Measurements from ENCODE around the gene GPR63. TPM values are rescaled to one million over a fixed set of nuclear protein-coding genes. Genes with fewer than 3 reads are reported as not detected.

Gene GPR63
- total RNA-seq, 1 donor from 2014 or later, result 18.2 TPM

GRCh38 chr6:96849615-96850014 is 12.3 kb upstream of the GPR63 start:
- Histone ChIP-seq H3F3A (ENCODE audit: low read depth) (no peaks in the 10 kb centered on the region), H2AFZ (replicated peaks) (no peak overlapping the region), H4K20me1 (ENCODE audit: low read depth) (no peaks in the 10 kb centered on the region), H3K9ac (no peak overlapping the region), H3K4me3 (no peak overlapping the region), H3K27ac (no peak overlapping the region), H3K27me3 (no peaks in the 10 kb centered on the region), H3K4me2 (no peak overlapping the region), H3K79me2 (ENCODE audit: low read depth) (no peaks in the 10 kb centered on the region), H3K4me1 (no peaks in the 10 kb centered on the region), H3K9me3 (ENCODE audit: low read depth) (peaks cover 4% of the 10 kb centered on the region), H3K36me3 (no peaks in the 10 kb centered on the region)
- Mint-ChIP-seq H3K4me1 (no peaks in the 10 kb centered on the region), H3K36me3 (no peaks in the 10 kb centered on the region), H3K27me3 (ENCODE audit: insufficient read depth, low read depth) (peaks cover 11% of the 10 kb centered on the region), H3K9me3 (peaks cover 22% of the 10 kb centered on the region), H3K27ac (no peak overlapping the region), H3K4me3 (no peak overlapping the region)
- no peak for TF ChIP-seq EZH2phosphoT487 (IDR thresholded peaks at IDR 0.05)
- TF ChIP-seq EZH2 (IDR thresholded peaks at IDR 0.05), result no peak
- TF ChIP-seq, protein P1, sequence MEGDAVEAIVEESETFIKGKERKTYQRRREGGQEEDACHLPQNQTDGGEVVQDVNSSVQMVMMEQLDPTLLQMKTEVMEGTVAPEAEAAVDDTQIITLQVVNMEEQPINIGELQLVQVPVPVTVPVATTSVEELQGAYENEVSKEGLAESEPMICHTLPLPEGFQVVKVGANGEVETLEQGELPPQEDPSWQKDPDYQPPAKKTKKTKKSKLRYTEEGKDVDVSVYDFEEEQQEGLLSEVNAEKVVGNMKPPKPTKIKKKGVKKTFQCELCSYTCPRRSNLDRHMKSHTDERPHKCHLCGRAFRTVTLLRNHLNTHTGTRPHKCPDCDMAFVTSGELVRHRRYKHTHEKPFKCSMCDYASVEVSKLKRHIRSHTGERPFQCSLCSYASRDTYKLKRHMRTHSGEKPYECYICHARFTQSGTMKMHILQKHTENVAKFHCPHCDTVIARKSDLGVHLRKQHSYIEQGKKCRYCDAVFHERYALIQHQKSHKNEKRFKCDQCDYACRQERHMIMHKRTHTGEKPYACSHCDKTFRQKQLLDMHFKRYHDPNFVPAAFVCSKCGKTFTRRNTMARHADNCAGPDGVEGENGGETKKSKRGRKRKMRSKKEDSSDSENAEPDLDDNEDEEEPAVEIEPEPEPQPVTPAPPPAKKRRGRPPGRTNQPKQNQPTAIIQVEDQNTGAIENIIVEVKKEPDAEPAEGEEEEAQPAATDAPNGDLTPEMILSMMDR (IDR thresholded peaks at IDR 0.05), result no peak
- no peak for DNase-seq (ENCODE audit: low spot score)

- H3K27me3 Mint-ChIP-seq (ENCODE audit: insufficient read depth, low read depth), result peaks cover 12% of the 10 kb centered on the region
- Histone ChIP-seq H2AFZ (replicated peaks) (no peak overlapping the region), H4K20me1 (ENCODE audit: low read depth) (no peaks in the 10 kb centered on the region), H3K36me3 (no peaks in the 10 kb centered on the region), H3K9me3 (ENCODE audit: low read depth) (peaks cover 4% of the 10 kb centered on the region), H3K79me2 (ENCODE audit: low read depth) (no peaks in the 10 kb centered on the region), H3K4me2 (no peak overlapping the region), H3K4me1 (no peaks in the 10 kb centered on the region), H3K27me3 (peaks cover 2% of the 10 kb centered on the region), H3K9ac (no peak overlapping the region), H3K27ac (no peak overlapping the region), H3K4me3 (no peak overlapping the region), H3F3A (ENCODE audit: low read depth) (no peaks in the 10 kb centered on the region)
- no peaks in the 10 kb centered on the region for H3K4me1 Mint-ChIP-seq
- DNase-seq (ENCODE audit: low spot score), result no peak
- no peak for TF ChIP-seq EZH2 (IDR thresholded peaks at IDR 0.05)
- TF ChIP-seq EZH2phosphoT487 (IDR thresholded peaks at IDR 0.05), result no peak
- TF ChIP-seq, protein P1 (IDR thresholded peaks at IDR 0.05), result no peak
- peaks cover 25% of the 10 kb centered on the region for H3K9me3 Mint-ChIP-seq
- H3K4me3 Mint-ChIP-seq, result no peak overlapping the region
- no peak overlapping the region for H3K27ac Mint-ChIP-seq
- no peaks in the 10 kb centered on the region for H3K36me3 Mint-ChIP-seq
Observed at GRCh38 chr6:96844530-96844929, 7.3 kb upstream of the GPR63 start.

DNA sequence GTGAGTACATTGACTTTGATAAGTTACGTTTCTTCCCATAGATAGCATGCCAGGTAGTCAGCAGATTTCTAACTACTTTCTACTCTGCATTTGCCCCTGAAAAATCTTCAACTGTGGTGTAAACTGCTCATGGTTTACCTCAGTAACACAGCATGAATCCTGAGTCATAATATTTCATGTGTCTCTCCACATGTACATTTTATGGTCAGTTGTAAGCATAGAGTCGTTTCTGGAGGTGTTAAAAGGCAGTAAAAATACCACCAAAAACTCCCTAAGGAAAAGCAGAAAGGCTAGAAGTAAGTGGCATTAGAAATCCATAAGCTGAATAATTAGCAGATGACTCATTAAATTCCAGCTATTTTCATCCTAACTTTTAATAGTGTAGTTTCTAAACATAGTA is 4.1 kb upstream of the GPR63 start:
- Histone ChIP-seq H3K4me2 (no peak overlapping the region), H2AFZ (replicated peaks) (no peak overlapping the region), H3K79me2 (ENCODE audit: low read depth) (peaks cover under 1% of the 10 kb centered on the region), H3K4me1 (peaks cover 3% of the 10 kb centered on the region), H3K27ac (no peak overlapping the region), H3K9ac (no peak overlapping the region), H3F3A (ENCODE audit: low read depth) (peaks cover 8% of the 10 kb centered on the region), H4K20me1 (ENCODE audit: low read depth) (no peaks in the 10 kb centered on the region), H3K4me3 (no peak overlapping the region), H3K36me3 (no peaks in the 10 kb centered on the region), H3K9me3 (ENCODE audit: low read depth) (peaks cover 4% of the 10 kb centered on the region), H3K27me3 (peaks cover 21% of the 10 kb centered on the region)
- Mint-ChIP-seq H3K27me3 (ENCODE audit: insufficient read depth, low read depth) (peaks cover 8% of the 10 kb centered on the region), H3K36me3 (no peaks in the 10 kb centered on the region), H3K27ac (no peak overlapping the region), H3K4me1 (peaks cover 3% of the 10 kb centered on the region), H3K4me3 (no peak overlapping the region), H3K9me3 (peaks cover 9% of the 10 kb centered on the region)
- TF ChIP-seq, protein P1 (IDR thresholded peaks at IDR 0.05), result no peak
- no peak for TF ChIP-seq EZH2phosphoT487 (IDR thresholded peaks at IDR 0.05)
- no peak for TF ChIP-seq EZH2 (IDR thresholded peaks at IDR 0.05)
- DNase-seq (ENCODE audit: low spot score), result no peak
